K562 (cell line): ENCODE measurements around the gene ANO9. TPM values are rescaled to one million over a fixed set of nuclear protein-coding genes. Genes with fewer than 3 reads are reported as not detected.

Experiments used
- ATF6 ChIP-seq: sonication (generic); formaldehyde crosslinking; IDR thresholded peaks from 2 replicates; pipeline ENCODE4 v1.4.0; 2020; ENCODE audit warnings: mild to moderate bottlenecking, missing genetic modification reagents
- CBFB ChIP-seq: sonication (generic); formaldehyde crosslinking; IDR thresholded peaks from 2 replicates; pipeline ENCODE4 v1.4.0; 2020; ENCODE audit warnings: mild to moderate bottlenecking, missing genetic modification reagents
- CTBP1 ChIP-seq: fragments of 450-650 bp; IDR thresholded peaks from 2 replicates; pipeline ENCODE4 v1.6.1; 2016; ENCODE audit warnings: borderline replicate concordance
- DDX20 ChIP-seq: fragments of 450-650 bp; IDR thresholded peaks from 2 replicates; pipeline ENCODE4 v1.6.1; 2016; ENCODE audit warnings: missing genetic modification characterization, low read depth, mild to moderate bottlenecking, missing compliant biosample characterization, moderate library complexity
- DNMT1 ChIP-seq: fragments of 450-650 bp; IDR thresholded peaks from 2 replicates; pipeline ENCODE4 v1.6.1; 2016; ENCODE audit warnings: antibody characterized with exemption, mild to moderate bottlenecking
- FOXJ2 ChIP-seq: fragments of 200-800 bp; sonication (Bioruptor generic); IDR thresholded peaks from 2 replicates; pipeline ENCODE4 v1.6.1; 2016; ENCODE audit warnings: missing genetic modification characterization, missing compliant biosample characterization
- GMEB1 ChIP-seq: fragments of 250-450 bp; sonication (Bioruptor Pico); IDR thresholded peaks from 2 replicates; pipeline ENCODE4 v1.4.0; 2020; ENCODE audit warnings: mild to moderate bottlenecking
- JUNB ChIP-seq: fragments of 450-650 bp; formaldehyde crosslinking; conservative IDR thresholded peaks from 2 replicates; pipeline ENCODE4 v1.4.0; 2020; ENCODE audit warnings: mild to moderate bottlenecking
- KDM2B ChIP-seq: fragments of 250-450 bp; sonication (Bioruptor Pico); IDR thresholded peaks from 2 replicates; pipeline ENCODE4 v1.8.0; 2021; ENCODE audit warnings: mild to moderate bottlenecking, moderate library complexity
- NCOA1 ChIP-seq: fragments of 450-650 bp; IDR thresholded peaks from 2 replicates; pipeline ENCODE4 v1.6.1; 2016; ENCODE audit warnings: low read depth
- NRF1 ChIP-seq, 2 experiments: fragments of 450-650 bp; IDR thresholded peaks in 1 of 2; conservative IDR thresholded peaks in 1 of 2; 2 replicates each; pipeline ENCODE4 v1.6.1; 2014; ENCODE audit warnings: mild to moderate bottlenecking in 2 of 2
- PHF8 ChIP-seq: fragments of 200-600 bp; sonication (generic); IDR thresholded peaks from 2 replicates; pipeline ENCODE4 v1.6.1; 2012; ENCODE audit warnings: mixed run types, mild to moderate bottlenecking, inconsistent platforms, low read length, moderate library complexity, borderline replicate concordance
- POLR2H ChIP-seq: IDR thresholded peaks from 2 replicates; pipeline ENCODE4 v1.6.1; 2016; ENCODE audit warnings: missing genetic modification characterization, low read depth, mild to moderate bottlenecking, control low read depth, missing compliant biosample characterization, moderate library complexity
- PTBP1 ChIP-seq: fragments of 200-400 bp; formaldehyde crosslinking; IDR thresholded peaks from 2 replicates; pipeline ENCODE4 v1.6.1; 2017; ENCODE audit warnings: low read depth, low read length
- RNF2 ChIP-seq: sonication (generic); IDR thresholded peaks from 2 replicates; pipeline ENCODE4 v1.6.1; 2016
- SUPT5H ChIP-seq: fragments of 450-650 bp; IDR thresholded peaks from 2 replicates; pipeline ENCODE4 v1.6.1; 2016
- TARDBP ChIP-seq: fragments of 450-650 bp; IDR thresholded peaks from 2 replicates; pipeline ENCODE4 v1.6.1; 2016
- XRCC5 ChIP-seq: fragments of 200-400 bp; formaldehyde crosslinking; IDR thresholded peaks from 2 replicates; pipeline ENCODE4 v1.6.1; 2017; ENCODE audit warnings: low read depth, mild to moderate bottlenecking, low read length
- ZBTB17 ChIP-seq: fragments of 450-650 bp; formaldehyde crosslinking; IDR thresholded peaks from 2 replicates; pipeline ENCODE4 v1.4.0; 2020; ENCODE audit warnings: mild to moderate bottlenecking
- ZHX1 ChIP-seq: fragments of 150-350 bp; conservative IDR thresholded peaks from 2 replicates; pipeline ENCODE4 v1.6.1; 2014; ENCODE audit warnings: low read length
- polyA plus RNA-seq, 8 experiments: library from polyadenylated mRNA; depleted of rRNA in 4 of 8; stranded (reverse) in 5 of 8; unstranded in 3 of 8; fragments of >200 nt; fragmentation: Nextera tagmentation in 2 of 8; fragmentation: Illumina TruSeq in 1 of 8; extraction: Ambion mirVana in 2 of 8; extraction: Trizol in 1 of 8; gene quantifications; 2 replicates each; pipeline versions ENCODE4 v1.2.1 to v1.2.3, GENCODE V29; 2011 to 2014; ENCODE audit warnings: inconsistent platforms in 1 of 8, missing spikeins in 1 of 8
- total RNA-seq, 7 experiments: library from RNA; depleted of rRNA in 6 of 7; stranded (reverse); fragments of >200 nt in 6 of 7; fragmentation: Illumina TruSeq in 2 of 7; extraction: Trizol in 2 of 7; gene quantifications; 2 replicates each; pipeline versions ENCODE4 v1.2.1 to v1.2.3, GENCODE V29; 2011 to 2021; ENCODE audit warnings: low replicate concordance in 1 of 7
- TF ChIP-seq, protein P1 (sequence below): fragments of 450-650 bp; IDR thresholded peaks from 2 replicates; pipeline ENCODE4 v1.6.1; 2016; ENCODE audit warnings: borderline replicate concordance

Gene ANO9
- total and polyA plus RNA-seq, 9 of the 15 experiments (the other 6 are each of a cell fraction or from before 2014, with no cell fraction given), result 0.20 to 14.5 (median 4.5) TPM

DNA sequence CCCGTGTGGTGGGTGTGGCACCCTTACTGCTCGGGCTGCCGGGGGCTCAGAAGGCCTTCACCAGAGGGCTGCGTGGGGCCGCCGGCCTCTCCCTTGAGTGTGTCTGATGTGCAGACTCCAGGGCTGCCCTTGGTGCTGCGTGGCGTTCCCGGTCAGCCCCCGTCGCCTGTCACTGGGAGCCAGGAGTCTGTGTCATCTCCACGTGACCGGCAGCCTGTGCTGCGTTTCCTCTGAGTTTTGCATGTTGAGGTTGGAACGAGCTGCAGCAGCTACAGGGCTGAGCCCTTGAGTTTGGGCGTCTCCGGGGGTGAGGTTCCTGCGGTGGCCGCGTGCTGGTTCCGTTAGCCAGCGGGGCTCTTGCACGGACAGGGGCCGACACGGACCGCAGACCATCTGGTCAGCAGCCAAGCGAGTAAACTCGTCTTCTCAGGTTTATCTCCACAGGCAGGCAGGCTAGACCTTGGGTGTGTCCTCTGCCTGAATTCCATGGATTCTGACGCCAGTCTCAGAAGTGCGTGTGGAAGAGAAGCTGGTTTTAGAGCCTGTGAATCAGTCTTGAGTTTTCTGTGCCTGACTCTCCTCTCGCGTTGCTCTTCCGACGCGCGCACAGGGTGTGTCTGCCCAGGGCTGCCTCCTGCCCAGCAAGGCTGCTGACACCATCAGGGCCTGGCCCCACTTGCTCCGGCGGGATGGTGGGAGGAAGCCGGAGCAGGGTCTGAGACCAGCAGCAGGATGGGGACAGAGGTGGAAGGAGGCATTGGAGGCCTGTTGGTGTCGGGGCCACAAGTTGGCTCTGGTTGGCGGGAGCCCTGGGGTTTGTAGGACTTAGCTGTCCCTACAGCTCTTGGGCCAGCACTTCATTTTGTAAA, 18.8 kb upstream of the ANO9 start (continued):
- 0 out of 2 replicates have a peak, but pooled peaks have one; percentile 10 for TF ChIP-seq ZBTB17 (CRISPR knock-in tag)
- TF ChIP-seq JUNB (CRISPR knock-in tag), result no peak
- TF ChIP-seq FOXJ2, result peak; percentile 67; the same call in 1 of the 2 replicates
- TF ChIP-seq PTBP1, result no peak
- TF ChIP-seq ATF6 (CRISPR knock-in tag), result no peak
- peak; percentile 62 to 69 for TF ChIP-seq NRF1 (conservative IDR thresholded peaks at IDR 0.05 in 1 of 2, IDR thresholded peaks at IDR 0.05 in 1 of 2)
- TF ChIP-seq RNF2, result peak; percentile 87
- no peak for TF ChIP-seq DDX20 (tag)
- TF ChIP-seq, protein P1, sequence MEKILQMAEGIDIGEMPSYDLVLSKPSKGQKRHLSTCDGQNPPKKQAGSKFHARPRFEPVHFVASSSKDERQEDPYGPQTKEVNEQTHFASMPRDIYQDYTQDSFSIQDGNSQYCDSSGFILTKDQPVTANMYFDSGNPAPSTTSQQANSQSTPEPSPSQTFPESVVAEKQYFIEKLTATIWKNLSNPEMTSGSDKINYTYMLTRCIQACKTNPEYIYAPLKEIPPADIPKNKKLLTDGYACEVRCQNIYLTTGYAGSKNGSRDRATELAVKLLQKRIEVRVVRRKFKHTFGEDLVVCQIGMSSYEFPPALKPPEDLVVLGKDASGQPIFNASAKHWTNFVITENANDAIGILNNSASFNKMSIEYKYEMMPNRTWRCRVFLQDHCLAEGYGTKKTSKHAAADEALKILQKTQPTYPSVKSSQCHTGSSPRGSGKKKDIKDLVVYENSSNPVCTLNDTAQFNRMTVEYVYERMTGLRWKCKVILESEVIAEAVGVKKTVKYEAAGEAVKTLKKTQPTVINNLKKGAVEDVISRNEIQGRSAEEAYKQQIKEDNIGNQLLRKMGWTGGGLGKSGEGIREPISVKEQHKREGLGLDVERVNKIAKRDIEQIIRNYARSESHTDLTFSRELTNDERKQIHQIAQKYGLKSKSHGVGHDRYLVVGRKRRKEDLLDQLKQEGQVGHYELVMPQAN, result peak; percentile 91; the same call in 1 of the 2 replicates
- no peak for TF ChIP-seq SUPT5H
- peak; percentile 41; the same call in 1 of the 2 replicates for TF ChIP-seq XRCC5
- peak; percentile 26; the same call in 1 of the 2 replicates for TF ChIP-seq PHF8
- TF ChIP-seq GMEB1 (CRISPR knock-in tag), result peak; percentile 52
- 0 out of 2 replicates have a peak, but pooled peaks have one; percentile 25 for TF ChIP-seq NCOA1
- TF ChIP-seq CTBP1, result peak; percentile 92
- TF ChIP-seq POLR2H (tag), result no peak
- TF ChIP-seq DNMT1, result no peak
- TF ChIP-seq ZHX1, result no peak
- peak; percentile 95 for TF ChIP-seq CBFB (CRISPR knock-in tag)
- TF ChIP-seq TARDBP, result no peak
- TF ChIP-seq KDM2B (CRISPR knock-in tag), result no peak
